ENCODE data around the gene VPS9D1. TPM values are rescaled to one million over a fixed set of nuclear protein-coding genes. Genes with fewer than 3 reads are reported as not detected.

Gene VPS9D1
- total RNA-seq, 1 experiment from 2014 or later = 6.3 TPM

DNA sequence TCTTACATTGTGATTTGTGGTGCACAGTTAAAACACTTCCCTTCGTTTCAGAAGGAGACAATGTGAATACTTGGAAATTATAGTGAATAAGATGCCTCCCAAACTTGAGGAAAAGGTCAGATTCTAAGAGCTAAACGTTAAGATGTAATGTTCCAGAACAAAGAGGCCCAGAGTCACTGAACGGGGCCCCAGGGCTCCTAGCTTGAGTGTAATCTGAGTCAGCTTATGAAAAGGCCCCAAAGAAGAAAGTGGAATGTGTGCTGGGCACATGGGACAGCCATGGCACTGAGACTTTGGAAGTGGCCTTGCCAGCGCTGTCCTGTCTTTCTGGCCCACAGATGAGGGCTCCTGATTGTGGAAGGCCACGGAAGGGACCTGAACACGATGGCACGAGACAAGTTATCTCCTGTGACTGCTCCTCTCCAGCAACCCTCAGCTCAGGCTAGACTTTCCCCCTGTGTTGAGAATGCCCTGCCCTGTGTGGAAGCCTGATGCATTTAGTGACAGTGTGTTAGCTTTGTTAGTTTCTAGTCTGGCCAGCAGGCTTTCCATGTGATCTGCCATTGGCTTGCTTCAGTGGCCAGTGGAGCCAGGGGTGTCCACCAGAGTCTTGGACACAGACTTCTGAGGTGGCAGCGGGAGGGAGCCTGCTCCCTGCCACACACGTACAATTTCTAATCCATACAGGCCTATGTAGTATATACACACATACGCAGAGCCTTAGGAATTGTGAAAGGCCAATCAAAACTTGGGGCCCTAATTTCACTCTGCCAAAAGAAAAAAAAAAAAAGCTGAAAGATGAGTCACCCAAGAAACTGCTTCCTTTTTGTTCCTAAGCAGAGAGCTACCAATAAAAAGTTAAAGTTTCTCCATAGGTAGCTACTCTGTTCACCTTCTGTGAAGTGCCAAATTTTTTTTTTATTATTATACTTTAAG, 49.9 kb downstream of the VPS9D1 start:
- ChIA-PET POLR2A (no interaction called here), CTCF (no interaction called here)
- in situ Hi-C loops (cut with HindIII; ENCODE audit: low pct_unique_long_range_greater_than_20kb, low sequenced_read_pairs) = no loop called here
- intact Hi-C loops (cut with micrococcal nuclease; ENCODE audit: unreplicated experiment) = no loop called here
- DNase-seq (ENCODE audit: low read depth, low spot score) = no peak
- Histone ChIP-seq H3K27me3 (ENCODE audit: control insufficient read depth, insufficient read depth, low read length) (no peaks in the 10 kb centered on the region), H3K36me3 (ENCODE audit: control insufficient read depth, insufficient read depth, low read length) (no peaks in the 10 kb centered on the region), H3K27ac (ENCODE audit: low read length) (no peak overlapping the region), H3K4me3 (ENCODE audit: low read depth in 2 of 2, low read length in 2 of 2) (no peak overlapping the region), H3K4me1 (ENCODE audit: control insufficient read depth, insufficient read depth, low read length) (no peaks in the 10 kb centered on the region), H3K9me3 (ENCODE audit: control insufficient read depth, insufficient read depth, low read depth, low read length) (no peaks in the 10 kb centered on the region)
- TF ChIP-seq, protein P1, sequence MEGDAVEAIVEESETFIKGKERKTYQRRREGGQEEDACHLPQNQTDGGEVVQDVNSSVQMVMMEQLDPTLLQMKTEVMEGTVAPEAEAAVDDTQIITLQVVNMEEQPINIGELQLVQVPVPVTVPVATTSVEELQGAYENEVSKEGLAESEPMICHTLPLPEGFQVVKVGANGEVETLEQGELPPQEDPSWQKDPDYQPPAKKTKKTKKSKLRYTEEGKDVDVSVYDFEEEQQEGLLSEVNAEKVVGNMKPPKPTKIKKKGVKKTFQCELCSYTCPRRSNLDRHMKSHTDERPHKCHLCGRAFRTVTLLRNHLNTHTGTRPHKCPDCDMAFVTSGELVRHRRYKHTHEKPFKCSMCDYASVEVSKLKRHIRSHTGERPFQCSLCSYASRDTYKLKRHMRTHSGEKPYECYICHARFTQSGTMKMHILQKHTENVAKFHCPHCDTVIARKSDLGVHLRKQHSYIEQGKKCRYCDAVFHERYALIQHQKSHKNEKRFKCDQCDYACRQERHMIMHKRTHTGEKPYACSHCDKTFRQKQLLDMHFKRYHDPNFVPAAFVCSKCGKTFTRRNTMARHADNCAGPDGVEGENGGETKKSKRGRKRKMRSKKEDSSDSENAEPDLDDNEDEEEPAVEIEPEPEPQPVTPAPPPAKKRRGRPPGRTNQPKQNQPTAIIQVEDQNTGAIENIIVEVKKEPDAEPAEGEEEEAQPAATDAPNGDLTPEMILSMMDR (IDR thresholded peaks at IDR 0.05) = no peak
- TF ChIP-seq POLR2AphosphoS5 (IDR thresholded peaks at IDR 0.05; ENCODE audit: low read depth, low read length) (no peak), TCF7L2 (IDR thresholded peaks at IDR 0.05; ENCODE audit: low read depth, low read length) (no peak), SIN3A (IDR thresholded peaks at IDR 0.05; ENCODE audit: borderline replicate concordance, insufficient read depth, low read depth, low read length) (no peak)
- TF ChIP-seq, protein P2, sequence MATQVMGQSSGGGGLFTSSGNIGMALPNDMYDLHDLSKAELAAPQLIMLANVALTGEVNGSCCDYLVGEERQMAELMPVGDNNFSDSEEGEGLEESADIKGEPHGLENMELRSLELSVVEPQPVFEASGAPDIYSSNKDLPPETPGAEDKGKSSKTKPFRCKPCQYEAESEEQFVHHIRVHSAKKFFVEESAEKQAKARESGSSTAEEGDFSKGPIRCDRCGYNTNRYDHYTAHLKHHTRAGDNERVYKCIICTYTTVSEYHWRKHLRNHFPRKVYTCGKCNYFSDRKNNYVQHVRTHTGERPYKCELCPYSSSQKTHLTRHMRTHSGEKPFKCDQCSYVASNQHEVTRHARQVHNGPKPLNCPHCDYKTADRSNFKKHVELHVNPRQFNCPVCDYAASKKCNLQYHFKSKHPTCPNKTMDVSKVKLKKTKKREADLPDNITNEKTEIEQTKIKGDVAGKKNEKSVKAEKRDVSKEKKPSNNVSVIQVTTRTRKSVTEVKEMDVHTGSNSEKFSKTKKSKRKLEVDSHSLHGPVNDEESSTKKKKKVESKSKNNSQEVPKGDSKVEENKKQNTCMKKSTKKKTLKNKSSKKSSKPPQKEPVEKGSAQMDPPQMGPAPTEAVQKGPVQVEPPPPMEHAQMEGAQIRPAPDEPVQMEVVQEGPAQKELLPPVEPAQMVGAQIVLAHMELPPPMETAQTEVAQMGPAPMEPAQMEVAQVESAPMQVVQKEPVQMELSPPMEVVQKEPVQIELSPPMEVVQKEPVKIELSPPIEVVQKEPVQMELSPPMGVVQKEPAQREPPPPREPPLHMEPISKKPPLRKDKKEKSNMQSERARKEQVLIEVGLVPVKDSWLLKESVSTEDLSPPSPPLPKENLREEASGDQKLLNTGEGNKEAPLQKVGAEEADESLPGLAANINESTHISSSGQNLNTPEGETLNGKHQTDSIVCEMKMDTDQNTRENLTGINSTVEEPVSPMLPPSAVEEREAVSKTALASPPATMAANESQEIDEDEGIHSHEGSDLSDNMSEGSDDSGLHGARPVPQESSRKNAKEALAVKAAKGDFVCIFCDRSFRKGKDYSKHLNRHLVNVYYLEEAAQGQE (IDR thresholded peaks at IDR 0.05; ENCODE audit: insufficient read depth in 1 of 2, low read depth in 2 of 2, low read length in 1 of 2) = no peak
- peak; percentile 55 for ATAC-seq
- BruUV-seq (replicated peaks) = TSS peak; percentile 49

DNA sequence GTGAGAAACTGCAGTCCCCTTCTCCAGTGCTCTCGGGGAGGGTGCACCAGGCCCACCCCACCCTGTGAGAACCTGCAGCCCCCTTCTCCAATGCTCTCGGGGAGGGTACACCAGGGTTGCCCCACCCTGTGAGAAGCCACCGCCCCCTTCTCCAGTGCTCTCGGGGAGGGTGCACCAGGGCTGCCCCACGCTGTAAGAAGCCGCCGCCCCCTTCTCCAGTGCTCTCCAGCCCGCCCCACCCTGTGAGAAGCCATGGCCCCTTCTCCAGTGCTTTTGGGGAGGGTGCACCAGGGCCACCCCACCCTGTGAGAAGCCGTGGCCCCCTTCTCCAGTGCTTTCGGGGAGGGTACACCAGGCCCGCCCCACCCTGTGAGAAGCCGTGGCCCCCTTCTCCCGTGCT, 50.9 kb downstream of the VPS9D1 start:
- TF ChIP-seq POLR2AphosphoS5 (IDR thresholded peaks at IDR 0.05; ENCODE audit: low read depth, low read length) (no peak), SIN3A (IDR thresholded peaks at IDR 0.05; ENCODE audit: borderline replicate concordance, insufficient read depth, low read depth, low read length) (no peak), TCF7L2 (IDR thresholded peaks at IDR 0.05; ENCODE audit: low read depth, low read length) (no peak)
- TF ChIP-seq, protein P2 (IDR thresholded peaks at IDR 0.05; ENCODE audit: insufficient read depth in 1 of 2, low read depth in 2 of 2, low read length in 1 of 2) = no peak
- TF ChIP-seq, protein P1 (IDR thresholded peaks at IDR 0.05) = no peak
- no peak overlapping the region for H3K27ac ChIP-seq (ENCODE audit: low read length)
- no peaks in the 10 kb centered on the region for H3K36me3 ChIP-seq (ENCODE audit: control insufficient read depth, insufficient read depth, low read length)
- ATAC-seq (no peak), DNase-seq (ENCODE audit: low read depth, low spot score) (no peak)
- H3K4me1 ChIP-seq (ENCODE audit: control insufficient read depth, insufficient read depth, low read length) = no peaks in the 10 kb centered on the region
- ChIA-PET POLR2A (no interaction called here), CTCF (no interaction called here)
- H3K4me3 ChIP-seq (ENCODE audit: low read depth in 2 of 2, low read length in 2 of 2) = no peak overlapping the region
- H3K27me3 ChIP-seq (ENCODE audit: control insufficient read depth, insufficient read depth, low read length) = no peaks in the 10 kb centered on the region
- BruUV-seq (replicated peaks) = no TSS peak
- intact Hi-C loops (cut with micrococcal nuclease; ENCODE audit: unreplicated experiment) = no loop called here
- in situ Hi-C loops (cut with HindIII; ENCODE audit: low pct_unique_long_range_greater_than_20kb, low sequenced_read_pairs) = no loop called here
- no peaks in the 10 kb centered on the region for H3K9me3 ChIP-seq (ENCODE audit: control insufficient read depth, insufficient read depth, low read depth, low read length)
